ENCODE measurements around the gene GLRX5.
"Not testable (repeated sequence)": the region's sequence is repeated elsewhere in the genome, so short reads cannot be mapped to it uniquely, and the experiment has no call there.

DNA sequence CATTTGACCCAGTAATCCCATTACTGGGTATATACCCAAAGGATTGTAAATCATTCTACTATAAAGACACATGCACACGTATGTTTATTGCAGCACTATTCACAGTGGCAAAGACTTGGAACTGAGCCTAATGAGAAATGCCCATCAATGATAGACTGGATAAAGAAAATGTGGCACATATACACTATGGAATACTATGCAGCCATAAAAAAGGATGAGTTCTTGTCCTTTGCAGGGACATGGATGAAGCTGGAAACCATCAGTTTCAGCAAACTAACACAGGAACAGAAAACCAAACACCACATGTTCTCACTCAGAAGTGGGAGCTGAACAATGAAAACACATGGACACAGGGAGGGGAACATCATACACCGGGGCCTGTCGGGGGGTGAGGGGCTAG, 56.3 kb downstream of the GLRX5 start:
- TF ChIP-seq, protein P1, sequence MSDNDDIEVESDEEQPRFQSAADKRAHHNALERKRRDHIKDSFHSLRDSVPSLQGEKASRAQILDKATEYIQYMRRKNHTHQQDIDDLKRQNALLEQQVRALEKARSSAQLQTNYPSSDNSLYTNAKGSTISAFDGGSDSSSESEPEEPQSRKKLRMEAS (IDR thresholded peaks at IDR 0.05; ENCODE audit: low read depth, low read length), result not testable (repeated sequence)
- TF ChIP-seq CTCF (IDR thresholded peaks at IDR 0.05; ENCODE audit: low read depth, low read length); POLR2A (IDR thresholded peaks at IDR 0.05; ENCODE audit: extremely low read depth, insufficient read length): not testable (repeated sequence)

Data from NB4 (cell line).